MM.1S (cell line): ENCODE measurements around the gene ZNF469.

Experiments used
- DNase-seq: peaks from one replicate; pipeline ENCODE4 v3.0.0-alpha.2; 2015
- H2AFZ ChIP-seq: fragments of 300-600 bp; sonication (generic); 2 replicates; pipeline ENCODE4 v1.6.0; 2016; ENCODE audit warnings: antibody characterized with exemption, low read length
- H3F3A ChIP-seq: fragments of 300-600 bp; sonication (generic); 2 replicates; pipeline ENCODE4 v1.6.1; 2016; ENCODE audit warnings: mild to moderate bottlenecking, antibody characterized with exemption, low read length, moderate library complexity, mixed read lengths; ENCODE audit not compliant: insufficient read depth
- H3K27ac ChIP-seq: fragments of 300-600 bp; sonication (generic); 2 replicates; pipeline ENCODE4 v1.5.1; 2016; ENCODE audit warnings: mild to moderate bottlenecking, low read length
- H3K27me3 ChIP-seq: fragments of 300-600 bp; sonication (generic); replicated peaks from 2 replicates; pipeline ENCODE4 v1.6.0; 2016; ENCODE audit warnings: low read length; ENCODE audit not compliant: insufficient read depth
- H3K36me3 ChIP-seq: fragments of 300-600 bp; sonication (generic); replicated peaks from 2 replicates; pipeline ENCODE4 v1.6.1; 2016; ENCODE audit warnings: mild to moderate bottlenecking, low read length, mixed read lengths; ENCODE audit not compliant: insufficient read depth
- H3K4me1 ChIP-seq: fragments of 300-600 bp; sonication (generic); 2 replicates; pipeline ENCODE4 v1.6.1; 2016; ENCODE audit warnings: low read length, mixed read lengths
- H3K4me2 ChIP-seq: fragments of 300-600 bp; sonication (generic); 2 replicates; pipeline ENCODE4 v1.6.0; 2016; ENCODE audit warnings: low read depth, low read length
- H3K4me3 ChIP-seq: fragments of 300-600 bp; sonication (generic); 2 replicates; pipeline ENCODE4 v1.5.1; 2016; ENCODE audit warnings: low read length, mixed read lengths
- H3K79me2 ChIP-seq: fragments of 300-600 bp; sonication (generic); 2 replicates; pipeline ENCODE4 v1.6.1; 2016; ENCODE audit warnings: mixed run types, low read length, mixed read lengths
- H3K9ac ChIP-seq: fragments of 300-600 bp; sonication (generic); 2 replicates; pipeline ENCODE4 v1.6.1; 2016; ENCODE audit warnings: low read length, mixed read lengths
- H3K9me2 ChIP-seq: fragments of 300-600 bp; sonication (generic); replicated peaks from 2 replicates; pipeline ENCODE4 v1.6.1; 2016; ENCODE audit warnings: mild to moderate bottlenecking, low read length, mixed read lengths; ENCODE audit not compliant: insufficient read depth
- H3K9me3 ChIP-seq: fragments of 300-600 bp; sonication (generic); replicated peaks from 2 replicates; pipeline ENCODE4 v1.6.1; 2016; ENCODE audit warnings: mild to moderate bottlenecking, low read length, mixed read lengths; ENCODE audit not compliant: insufficient read depth
- H4K20me1 ChIP-seq: fragments of 300-600 bp; sonication (generic); 2 replicates; pipeline ENCODE4 v1.6.1; 2016; ENCODE audit warnings: mild to moderate bottlenecking, low read length, moderate library complexity, mixed read lengths; ENCODE audit not compliant: insufficient read depth
- EZH2 ChIP-seq: fragments of 300-600 bp; sonication (generic); optimal IDR thresholded peaks from 2 replicates; pipeline ENCODE3; 2017; ENCODE audit warnings: low read depth, mild to moderate bottlenecking, antibody characterized with exemption, low read length, mixed read lengths
- EZH2phosphoT487 ChIP-seq: fragments of 300-600 bp; sonication (generic); IDR thresholded peaks from 2 replicates; pipeline ENCODE4 v1.6.1; 2018; ENCODE audit warnings: antibody characterized with exemption, low read length
- TF ChIP-seq, protein P1 (sequence below): fragments of 300-600 bp; sonication (generic); IDR thresholded peaks from 2 replicates; pipeline ENCODE4 v1.5.1; 2016; ENCODE audit warnings: antibody characterized with exemption, low read length, mixed read lengths

The ZNF469 gene, protein sequence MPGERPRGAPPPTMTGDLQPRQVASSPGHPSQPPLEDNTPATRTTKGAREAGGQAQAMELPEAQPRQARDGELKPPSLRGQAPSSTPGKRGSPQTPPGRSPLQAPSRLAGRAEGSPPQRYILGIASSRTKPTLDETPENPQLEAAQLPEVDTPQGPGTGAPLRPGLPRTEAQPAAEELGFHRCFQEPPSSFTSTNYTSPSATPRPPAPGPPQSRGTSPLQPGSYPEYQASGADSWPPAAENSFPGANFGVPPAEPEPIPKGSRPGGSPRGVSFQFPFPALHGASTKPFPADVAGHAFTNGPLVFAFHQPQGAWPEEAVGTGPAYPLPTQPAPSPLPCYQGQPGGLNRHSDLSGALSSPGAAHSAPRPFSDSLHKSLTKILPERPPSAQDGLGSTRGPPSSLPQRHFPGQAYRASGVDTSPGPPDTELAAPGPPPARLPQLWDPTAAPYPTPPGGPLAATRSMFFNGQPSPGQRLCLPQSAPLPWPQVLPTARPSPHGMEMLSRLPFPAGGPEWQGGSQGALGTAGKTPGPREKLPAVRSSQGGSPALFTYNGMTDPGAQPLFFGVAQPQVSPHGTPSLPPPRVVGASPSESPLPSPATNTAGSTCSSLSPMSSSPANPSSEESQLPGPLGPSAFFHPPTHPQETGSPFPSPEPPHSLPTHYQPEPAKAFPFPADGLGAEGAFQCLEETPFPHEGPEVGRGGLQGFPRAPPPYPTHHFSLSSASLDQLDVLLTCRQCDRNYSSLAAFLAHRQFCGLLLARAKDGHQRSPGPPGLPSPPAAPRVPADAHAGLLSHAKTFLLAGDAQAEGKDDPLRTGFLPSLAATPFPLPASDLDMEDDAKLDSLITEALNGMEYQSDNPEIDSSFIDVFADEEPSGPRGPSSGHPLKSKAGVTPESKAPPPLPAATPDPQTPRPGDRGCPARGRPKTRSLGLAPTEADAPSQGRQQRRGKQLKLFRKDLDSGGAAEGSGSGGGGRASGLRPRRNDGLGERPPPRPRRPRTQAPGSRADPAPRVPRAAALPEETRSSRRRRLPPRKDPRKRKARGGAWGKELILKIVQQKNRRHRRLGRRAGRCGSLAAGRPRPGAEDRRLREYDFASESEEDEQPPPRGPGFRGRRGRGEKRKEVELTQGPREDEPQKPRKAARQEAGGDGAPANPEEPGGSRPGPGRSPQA (N-terminal part only)

DNA sequence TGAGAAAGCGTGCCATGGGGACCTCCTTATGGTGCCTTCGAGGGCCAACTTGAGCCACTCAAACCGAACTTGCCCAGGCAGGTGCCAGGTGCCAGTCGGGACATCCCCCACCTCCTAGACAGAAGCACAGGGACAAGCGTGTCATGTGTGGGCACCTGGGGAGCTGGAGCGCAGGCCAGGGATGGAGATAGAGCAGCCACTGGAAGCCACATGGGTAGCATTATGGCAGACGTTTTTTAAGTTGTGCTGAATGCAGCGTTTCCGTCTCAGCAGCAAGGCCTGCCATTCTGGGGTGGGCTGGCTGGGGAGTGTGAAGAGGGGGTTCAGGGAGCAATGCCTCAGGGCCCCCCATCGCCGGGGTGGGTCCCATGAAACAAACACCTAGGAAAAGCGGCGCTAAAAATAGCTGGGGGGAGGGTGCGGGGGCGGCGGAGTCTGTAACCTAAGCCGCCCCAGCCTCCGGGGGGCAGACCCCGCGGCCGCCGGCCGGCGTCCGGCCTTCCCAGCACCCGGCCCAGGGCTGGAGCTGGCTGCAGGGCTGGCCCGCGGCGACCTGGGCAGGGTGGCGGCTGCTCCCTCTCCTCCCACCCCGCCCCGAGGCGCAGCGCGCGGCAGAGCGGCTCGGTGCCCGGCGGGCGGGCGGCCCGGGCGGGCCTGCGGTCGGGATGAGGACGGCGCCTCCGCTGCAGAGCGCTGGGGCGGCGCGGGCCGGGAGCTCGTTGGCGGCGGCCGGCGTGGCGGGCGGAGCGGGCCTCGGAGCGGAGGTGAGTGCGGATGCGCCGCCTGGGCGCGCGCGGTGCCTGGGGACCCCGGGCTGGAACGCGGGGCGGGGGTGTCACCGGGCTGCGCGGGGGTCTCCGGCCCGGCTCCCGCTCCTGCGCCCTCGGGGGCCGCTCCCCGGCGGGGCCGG is at the start of gene ZNF469:
ZNF469 (plus strand) TSS at position 469 of the 910 bp plus-strand sequence. CDS start 44,512 bp downstream, outside the sequence.
- no peak within 1 kb of the TSS for H2AFZ ChIP-seq
- H3K9me2 ChIP-seq: no peaks in the 10 kb centered on the region
- H3K27me3 ChIP-seq: peaks cover 70% of the 10 kb centered on the region
- no peaks in the 10 kb centered on the region for H3F3A ChIP-seq
- H3K4me2 ChIP-seq: no peak within 1 kb of the TSS
- H3K9me3 ChIP-seq: no peaks in the 10 kb centered on the region
- H3K36me3 ChIP-seq: no peaks in the 10 kb centered on the region
- H3K4me1 ChIP-seq: no peaks in the 10 kb centered on the region
- TF ChIP-seq EZH2phosphoT487 (no peak), EZH2 (no peak)
- H3K4me3 ChIP-seq: no peak within 1 kb of the TSS
- no peak within 1 kb of the TSS for H3K9ac ChIP-seq
- H3K27ac ChIP-seq: no peak within 1 kb of the TSS
- DNase-seq: no peak
- H4K20me1 ChIP-seq: no peaks in the 10 kb centered on the region
- no peaks in the 10 kb centered on the region for H3K79me2 ChIP-seq

DNA sequence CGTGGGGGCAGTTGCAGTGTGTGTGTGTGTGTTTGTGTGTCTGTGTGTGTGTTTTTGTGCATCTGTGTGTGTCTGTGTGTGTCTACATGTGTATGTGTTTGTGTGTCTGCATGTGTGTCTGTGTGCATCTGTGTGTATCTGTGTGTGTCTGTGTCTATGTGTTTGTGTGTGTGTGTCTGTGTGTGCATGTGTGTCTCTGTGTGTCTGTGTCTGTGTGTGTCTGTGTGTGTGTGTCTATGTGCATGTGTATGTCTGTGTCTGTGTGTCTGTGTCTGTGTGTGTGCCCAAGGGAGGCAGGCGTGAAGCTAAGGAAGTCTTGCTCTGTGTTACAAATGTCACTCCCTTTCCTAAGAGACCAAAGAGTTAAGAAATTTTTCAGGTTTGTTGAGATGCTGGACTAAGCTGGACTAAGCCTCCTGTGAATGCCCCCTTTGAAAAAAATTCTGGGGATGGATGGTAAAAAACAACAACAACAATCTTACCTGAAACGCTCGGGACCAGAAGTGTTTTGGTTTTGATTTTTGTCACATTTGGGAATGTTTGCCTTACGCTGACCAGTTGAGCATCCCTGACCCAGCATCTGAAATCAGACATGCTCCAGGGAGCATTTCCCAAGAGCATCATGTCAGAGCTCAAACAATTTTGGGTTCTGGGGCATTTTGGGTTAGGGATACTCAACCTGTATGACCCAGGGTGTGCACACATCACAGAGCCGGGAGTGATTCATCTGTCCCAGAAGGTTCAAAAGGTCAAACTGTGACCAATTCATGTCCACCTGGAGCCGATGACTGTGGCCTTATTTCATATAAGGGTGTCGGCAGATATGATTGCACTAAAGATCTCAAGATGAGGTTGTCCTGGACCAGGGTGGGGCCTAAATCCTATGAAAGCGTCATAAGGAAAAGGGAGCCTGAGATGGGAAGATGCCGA is 48.6 kb upstream of the ZNF469 start:
- H4K20me1 ChIP-seq: no peaks in the 10 kb centered on the region
- H3K9me2 ChIP-seq: no peaks in the 10 kb centered on the region
- no peak overlapping the region for H3K9ac ChIP-seq
- no peak overlapping the region for H2AFZ ChIP-seq
- no peaks in the 10 kb centered on the region for H3K36me3 ChIP-seq
- no peak for DNase-seq
- H3K4me2 ChIP-seq: no peak overlapping the region
- H3F3A ChIP-seq: no peaks in the 10 kb centered on the region
- H3K9me3 ChIP-seq: no peaks in the 10 kb centered on the region
- TF ChIP-seq EZH2phosphoT487 (no peak), EZH2 (no peak)
- TF ChIP-seq, protein P1, sequence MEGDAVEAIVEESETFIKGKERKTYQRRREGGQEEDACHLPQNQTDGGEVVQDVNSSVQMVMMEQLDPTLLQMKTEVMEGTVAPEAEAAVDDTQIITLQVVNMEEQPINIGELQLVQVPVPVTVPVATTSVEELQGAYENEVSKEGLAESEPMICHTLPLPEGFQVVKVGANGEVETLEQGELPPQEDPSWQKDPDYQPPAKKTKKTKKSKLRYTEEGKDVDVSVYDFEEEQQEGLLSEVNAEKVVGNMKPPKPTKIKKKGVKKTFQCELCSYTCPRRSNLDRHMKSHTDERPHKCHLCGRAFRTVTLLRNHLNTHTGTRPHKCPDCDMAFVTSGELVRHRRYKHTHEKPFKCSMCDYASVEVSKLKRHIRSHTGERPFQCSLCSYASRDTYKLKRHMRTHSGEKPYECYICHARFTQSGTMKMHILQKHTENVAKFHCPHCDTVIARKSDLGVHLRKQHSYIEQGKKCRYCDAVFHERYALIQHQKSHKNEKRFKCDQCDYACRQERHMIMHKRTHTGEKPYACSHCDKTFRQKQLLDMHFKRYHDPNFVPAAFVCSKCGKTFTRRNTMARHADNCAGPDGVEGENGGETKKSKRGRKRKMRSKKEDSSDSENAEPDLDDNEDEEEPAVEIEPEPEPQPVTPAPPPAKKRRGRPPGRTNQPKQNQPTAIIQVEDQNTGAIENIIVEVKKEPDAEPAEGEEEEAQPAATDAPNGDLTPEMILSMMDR: no peak
- H3K4me3 ChIP-seq: no peak overlapping the region
- H3K79me2 ChIP-seq: no peaks in the 10 kb centered on the region
- H3K4me1 ChIP-seq: no peaks in the 10 kb centered on the region
- H3K27me3 ChIP-seq: peaks cover 31% of the 10 kb centered on the region
- no peak overlapping the region for H3K27ac ChIP-seq
